Gastrocnemius medialis (tissue), 4 donors: ENCODE data around the gene SPTBN4. TPM values are rescaled to one million over a fixed set of nuclear protein-coding genes. Genes with fewer than 3 reads are reported as not detected.

Source experiments
- ATAC-seq, 2 donors: fragments of 150-250 bp; one replicate each; pipeline ENCODE4 v1.9.1; 2016
- DNase-seq, 2 donors: peaks; one replicate each; pipeline ENCODE4 v3.0.0-alpha.2; 2019
- H3K27ac ChIP-seq, 4 donors: fragments of 200-600 bp; sonication (generic); 1 replicate in 1 of 4; 2 replicates in 3 of 4; pipeline ENCODE4 v1.5.1; 2016 to 2018; ENCODE audit warnings: mild to moderate bottlenecking in 2 of 4, moderate library complexity in 1 of 4
- H3K27me3 ChIP-seq, 3 donors: fragments of 200-600 bp; sonication (generic) in 2 of 3; 1 replicate in 1 of 3; 2 replicates in 2 of 3; pipeline versions ENCODE4 v1.5.1 to v1.6.0; 2016 to 2019; ENCODE audit warnings: mild to moderate bottlenecking in 1 of 3, moderate library complexity in 1 of 3
- H3K36me3 ChIP-seq, 2 donors: fragments of 200-600 bp; sonication (generic) in 1 of 2; one replicate each; pipeline ENCODE4 v1.5.1; 2017 to 2018
- H3K4me1 ChIP-seq, 2 donors: fragments of 200-600 bp; sonication (generic) in 1 of 2; one replicate each; pipeline ENCODE4 v1.5.1; 2016 to 2017; ENCODE audit warnings: mild to moderate bottlenecking in 2 of 2
- H3K4me3 ChIP-seq, 4 donors: fragments of 200-600 bp; sonication (generic) in 3 of 4; 1 replicate in 1 of 4; 2 replicates in 3 of 4; pipeline ENCODE4 v1.5.1; 2016 to 2019; ENCODE audit warnings: mild to moderate bottlenecking in 2 of 4
- H3K9me3 ChIP-seq, 3 donors: fragments of 200-600 bp; sonication (generic) in 2 of 3; 1 replicate in 1 of 3; 2 replicates in 2 of 3; pipeline ENCODE4 v1.5.1; 2016 to 2019
- POLR2A ChIP-seq, 2 donors: fragments of 450-650 bp; IDR thresholded peaks; one replicate each; pipeline ENCODE4 v1.6.1; 2017; ENCODE audit warnings: antibody characterized with exemption in 2 of 2, mild to moderate bottlenecking in 2 of 2, moderate library complexity in 2 of 2
- in situ Hi-C, 4 donors: fragments of 200-750 bp; cut with MboI; loops; one replicate each; pipeline versions ENCODE4 v1.15.0 to v1.8.0; 2017; ENCODE audit warnings: low sequenced_read_pairs in 4 of 4
- intact Hi-C: fragments of 100-400 bp; cut with DNase I; formaldehyde crosslinking; loops from one replicate; pipeline ENCODE4 v1.15.1; 2023; ENCODE audit warnings: low total_unique reads
- total RNA-seq, 4 donors: library from RNA; depleted of rRNA; stranded (reverse); fragments of >200 nt; gene quantifications; one replicate each; pipeline versions ENCODE4 v1.1.0 to v1.2.3, GENCODE V29; 2016
- TF ChIP-seq, protein P1 (sequence below), 5 experiments: fragments of 450-650 bp in 3 of 5; fragments of 200-600 bp in 2 of 5; sonication (generic) in 2 of 5; IDR thresholded peaks in 4 of 5; conservative IDR thresholded peaks in 1 of 5; 1 replicate in 4 of 5; 2 replicates in 1 of 5; pipeline ENCODE4 v1.5.1; 2016 to 2019; ENCODE audit warnings: antibody characterized with exemption in 5 of 5, mild to moderate bottlenecking in 3 of 5, moderate library complexity in 3 of 5

The SPTBN4 gene
- total RNA-seq, 4 donors from 2014 or later, result 0.86 to 5.9 (median 2.4) TPM

DNA sequence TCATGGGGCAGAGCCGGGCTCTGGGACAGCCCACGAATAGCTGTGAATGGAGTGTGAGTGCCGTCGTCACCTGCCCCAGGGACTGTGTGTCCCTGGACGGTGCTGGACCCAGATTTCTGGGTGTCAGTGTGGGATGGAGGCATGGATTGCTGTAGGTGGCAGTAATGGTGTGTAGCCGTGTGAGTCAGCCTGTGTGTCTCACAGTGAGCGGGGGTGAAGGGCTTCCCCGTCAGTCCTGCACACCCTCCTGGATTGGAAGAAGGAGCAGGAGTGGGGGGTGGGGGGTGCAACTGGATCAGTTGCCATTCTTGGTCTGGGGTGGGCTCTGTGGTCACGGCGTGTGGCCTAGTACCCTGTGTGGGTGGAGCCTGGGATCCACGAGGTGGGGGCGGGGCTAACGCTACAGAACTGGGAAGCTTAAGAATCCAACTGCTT is 127.9 kb downstream of the SPTBN4 start:
- ATAC-seq (no peak), DNase-seq (no peak)
- Histone ChIP-seq H3K9me3 (no peaks in the 10 kb centered on the region), H3K4me3 (no peak overlapping the region), H3K36me3 (no peaks in the 10 kb centered on the region), H3K27ac (no peak overlapping the region), H3K27me3 (peaks cover 23 to 31% (median 26%) of the 10 kb centered on the region in 3 donors), H3K4me1 (peaks cover 3 to 13% of the 10 kb centered on the region in 2 donors)
- intact Hi-C loops (no loop called here), in situ Hi-C loops (loop anchor here in 2 of 4 donors (10.0 kb wide), 1 partner anchor 60 kb away; no protein-coding TSS in a partner anchor)
- TF ChIP-seq, protein P1, sequence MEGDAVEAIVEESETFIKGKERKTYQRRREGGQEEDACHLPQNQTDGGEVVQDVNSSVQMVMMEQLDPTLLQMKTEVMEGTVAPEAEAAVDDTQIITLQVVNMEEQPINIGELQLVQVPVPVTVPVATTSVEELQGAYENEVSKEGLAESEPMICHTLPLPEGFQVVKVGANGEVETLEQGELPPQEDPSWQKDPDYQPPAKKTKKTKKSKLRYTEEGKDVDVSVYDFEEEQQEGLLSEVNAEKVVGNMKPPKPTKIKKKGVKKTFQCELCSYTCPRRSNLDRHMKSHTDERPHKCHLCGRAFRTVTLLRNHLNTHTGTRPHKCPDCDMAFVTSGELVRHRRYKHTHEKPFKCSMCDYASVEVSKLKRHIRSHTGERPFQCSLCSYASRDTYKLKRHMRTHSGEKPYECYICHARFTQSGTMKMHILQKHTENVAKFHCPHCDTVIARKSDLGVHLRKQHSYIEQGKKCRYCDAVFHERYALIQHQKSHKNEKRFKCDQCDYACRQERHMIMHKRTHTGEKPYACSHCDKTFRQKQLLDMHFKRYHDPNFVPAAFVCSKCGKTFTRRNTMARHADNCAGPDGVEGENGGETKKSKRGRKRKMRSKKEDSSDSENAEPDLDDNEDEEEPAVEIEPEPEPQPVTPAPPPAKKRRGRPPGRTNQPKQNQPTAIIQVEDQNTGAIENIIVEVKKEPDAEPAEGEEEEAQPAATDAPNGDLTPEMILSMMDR (IDR thresholded peaks at IDR 0.05 in 4 of 5, conservative IDR thresholded peaks at IDR 0.05 in 1 of 5), result no peak
- TF ChIP-seq POLR2A (IDR thresholded peaks at IDR 0.05), result no peak

DNA sequence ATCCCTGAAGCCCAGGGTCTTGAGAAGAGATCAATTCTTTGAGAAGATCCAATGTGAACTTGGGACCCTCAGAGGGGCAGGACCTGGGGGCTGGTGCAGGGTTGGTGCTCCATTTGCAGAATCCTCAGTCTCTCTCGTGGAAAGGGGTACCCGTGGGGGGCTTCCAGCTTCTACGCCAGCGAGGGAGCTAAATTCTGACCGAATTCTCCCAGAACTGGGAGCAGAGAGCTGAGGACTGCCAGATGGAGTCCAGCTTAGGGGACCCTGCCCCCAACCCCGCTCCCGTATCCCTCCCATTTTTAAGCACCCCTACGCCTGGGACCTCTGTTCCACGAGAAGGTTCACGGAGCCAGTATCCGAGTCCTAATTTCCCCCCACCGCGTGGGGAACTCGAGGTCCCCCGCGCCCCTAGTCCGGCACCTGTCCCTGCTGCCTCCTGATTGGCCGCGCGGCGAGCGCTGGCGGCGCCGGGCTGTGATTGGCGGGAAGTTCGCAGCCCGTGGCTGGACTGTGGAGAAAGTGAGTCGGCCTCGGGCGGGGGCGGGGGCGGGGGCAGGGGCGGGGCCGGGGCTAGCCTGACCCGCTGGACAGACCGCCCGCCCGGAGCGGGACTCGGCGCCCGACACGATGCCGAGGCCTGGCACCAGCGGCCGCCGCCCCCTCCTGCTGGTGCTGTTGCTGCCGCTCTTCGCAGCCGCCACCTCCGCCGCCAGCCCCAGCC is 130.0 kb downstream of the SPTBN4 start:
- H3K4me1 ChIP-seq, result peaks cover 14 to 24% of the 10 kb centered on the region in 2 donors
- H3K27me3 ChIP-seq, result peaks cover 36 to 46% (median 37%) of the 10 kb centered on the region in 3 donors
- TF ChIP-seq POLR2A (IDR thresholded peaks at IDR 0.05), result no peak
- TF ChIP-seq, protein P1 (IDR thresholded peaks at IDR 0.05 in 4 of 5, conservative IDR thresholded peaks at IDR 0.05 in 1 of 5), result no peak
- peak overlapping the region; percentile 20 to 44 (median 37) for H3K4me3 ChIP-seq
- intact Hi-C loops (no loop called here), in situ Hi-C loops (loop anchor here in 2 of 4 donors (10.0 kb wide), 1 partner anchor 62 kb away; no protein-coding TSS in a partner anchor)
- H3K27ac ChIP-seq, result no peak overlapping the region
- ATAC-seq (peak in 1 of 2 donors; percentile 41), DNase-seq (no peak)
- H3K36me3 ChIP-seq, result no peaks in the 10 kb centered on the region
- H3K9me3 ChIP-seq, result no peaks in the 10 kb centered on the region

DNA sequence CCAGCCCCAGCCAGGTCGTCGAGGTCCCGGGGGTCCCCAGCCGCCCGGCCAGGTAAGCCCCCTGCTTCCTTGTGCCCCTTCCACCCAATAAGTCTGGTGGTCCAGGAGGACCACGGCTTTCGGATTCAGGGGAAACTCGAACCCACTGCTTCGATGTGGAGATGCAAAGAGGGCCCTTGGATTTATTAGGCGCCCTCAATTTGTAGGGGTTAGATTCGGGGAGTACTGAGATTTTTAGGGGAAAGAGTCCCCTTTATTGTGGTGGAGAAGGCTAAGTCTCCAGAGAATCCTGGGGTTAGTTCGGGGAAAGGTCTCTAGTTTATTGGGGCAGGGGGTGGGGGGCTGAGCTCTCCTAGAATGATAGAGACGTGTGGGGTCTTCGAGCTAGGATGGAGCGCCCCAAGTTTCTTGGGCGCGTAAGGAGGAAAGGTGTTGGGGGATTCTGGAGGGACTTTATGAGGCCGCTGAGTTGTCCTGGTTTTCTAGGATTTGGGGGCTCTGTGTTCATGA is 130.6 kb downstream of the SPTBN4 start:
- peaks cover 37 to 51% (median 41%) of the 10 kb centered on the region in 3 donors for H3K27me3 ChIP-seq
- no peaks in the 10 kb centered on the region for H3K9me3 ChIP-seq
- H3K27ac ChIP-seq, result no peak overlapping the region
- ATAC-seq, result no peak
- no peak for DNase-seq
- peaks cover 15 to 31% of the 10 kb centered on the region in 2 donors for H3K4me1 ChIP-seq
- intact Hi-C loops, result no loop called here
- in situ Hi-C loops, result loop anchor here in 2 of 4 donors (10.0 kb wide), 1 partner anchor 63 kb away; no protein-coding TSS in a partner anchor
- H3K36me3 ChIP-seq, result no peaks in the 10 kb centered on the region
- peak overlapping the region in 3 of 4 donors; percentile 33 to 44 (median 41) for H3K4me3 ChIP-seq
- TF ChIP-seq, protein P1 (IDR thresholded peaks at IDR 0.05 in 4 of 5, conservative IDR thresholded peaks at IDR 0.05 in 1 of 5), result no peak
- no peak for TF ChIP-seq POLR2A (IDR thresholded peaks at IDR 0.05)

DNA sequence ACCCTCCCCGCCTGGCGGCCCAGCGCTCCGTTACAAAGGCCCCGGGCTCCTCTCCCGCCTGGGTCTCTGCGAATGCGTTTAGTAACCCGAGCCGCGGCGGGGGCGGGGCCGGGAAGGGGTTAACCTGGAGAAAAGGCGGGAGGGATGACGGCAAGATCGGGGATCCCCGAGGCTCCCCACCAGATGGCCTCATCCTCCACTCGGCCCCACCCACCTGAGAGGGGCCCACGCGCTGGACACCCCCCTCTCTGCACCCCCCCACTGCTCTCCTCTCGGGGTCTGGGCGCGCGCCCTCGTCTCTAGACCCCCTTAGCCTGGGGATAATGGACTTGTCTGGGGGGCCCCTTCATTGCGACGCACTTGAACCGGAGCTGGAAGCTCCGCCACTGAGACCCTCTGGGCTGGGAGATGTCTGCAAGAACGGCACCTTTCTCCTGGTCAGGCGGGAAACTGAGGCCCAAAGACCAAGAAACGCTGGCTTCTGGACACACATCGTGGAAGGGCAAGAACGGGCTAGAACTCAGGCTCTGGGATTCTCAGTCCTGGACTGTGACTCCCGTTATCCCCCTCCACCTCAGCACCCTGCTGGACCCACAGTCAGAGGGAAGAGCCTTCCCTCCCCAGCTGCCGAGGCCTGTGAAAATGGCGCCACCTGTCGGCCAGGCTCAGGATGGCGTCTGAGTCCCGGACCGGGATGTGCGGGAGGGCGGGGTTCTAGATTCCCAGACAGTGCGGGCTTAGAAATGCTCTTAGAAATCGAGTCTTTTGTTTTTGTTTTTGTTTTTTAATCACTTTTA is 131.5 kb downstream of the SPTBN4 start:
- ATAC-seq, result peak; percentile 69 to 82
- DNase-seq, result peak; percentile 61 to 76
- Histone ChIP-seq H3K4me1 (peaks cover 24 to 34% of the 10 kb centered on the region in 2 donors), H3K36me3 (no peaks in the 10 kb centered on the region), H3K4me3 (no peak overlapping the region), H3K27ac (no peak overlapping the region), H3K27me3 (peaks cover 40 to 54% (median 42%) of the 10 kb centered on the region in 3 donors), H3K9me3 (no peaks in the 10 kb centered on the region)
- in situ Hi-C loops, result loop anchor here in 2 of 4 donors (10.0 kb wide), 1 partner anchor 64 kb away; no protein-coding TSS in a partner anchor
- TF ChIP-seq, protein P1 (IDR thresholded peaks at IDR 0.05 in 4 of 5, conservative IDR thresholded peaks at IDR 0.05 in 1 of 5), result peak; percentile 90 to 99 (median 94)
- TF ChIP-seq POLR2A (IDR thresholded peaks at IDR 0.05), result no peak
- intact Hi-C loops, result loop anchor here (1.0 to 2.0 kb wide), 3 partner anchors 49 to 294 kb away; no protein-coding TSS in a partner anchor
